OCI-LY7 (cell line): ENCODE results near the gene ELF2. TPM values are rescaled to one million over a fixed set of nuclear protein-coding genes. Genes with fewer than 3 reads are reported as not detected.
A peak's percentile ranks its signal among the peaks of the same experiment; 100 is the strongest.

ENCODE experiments used
- BruUV-seq: library from RNA; stranded (reverse); fragments of 400-500 nt; replicated peaks from 2 replicates; lab custom pipeline; 2021; lab: Mats Ljungman, UMichigan
- CTCF ChIA-PET: fragments of 300-600 bp; sonication (Branson Sonifier 250); formaldehyde crosslinking; loops from one replicate; lab custom pipeline; 2022; ENCODE audit warnings: antibody characterized with exemption; ENCODE audit not compliant: unreplicated experiment; lab: Charles Lee
- POLR2A ChIA-PET: fragments of 300-600 bp; sonication (Branson Sonifier 250); formaldehyde crosslinking; loops from one replicate; lab custom pipeline; 2022; ENCODE audit warnings: antibody characterized with exemption; lab: Charles Lee
- DNase-seq: peaks from one replicate; pipeline ENCODE4 v3.0.0-alpha.2; 2015; ENCODE audit warnings: low spot score
- H2AFZ ChIP-seq: fragments of 200-600 bp; sonication (generic), shearing (Covaris generic); 2 replicates; pipeline ENCODE4 v1.6.1; 2014; ENCODE audit warnings: mild to moderate bottlenecking, antibody characterized with exemption, low read length, moderate library complexity
- H3K27ac ChIP-seq: fragments of 200-600 bp; sonication (generic); 2 replicates; pipeline ENCODE4 v1.5.1; 2014; ENCODE audit warnings: mixed run types, low read depth, mild to moderate bottlenecking, moderate library complexity, low read length, inconsistent platforms; ENCODE audit not compliant: poor library complexity, severe bottlenecking
- H3K36me3 ChIP-seq: fragments of 200-600 bp; sonication (generic); 2 replicates; pipeline ENCODE4 v1.6.1; 2014; ENCODE audit warnings: mild to moderate bottlenecking, antibody characterized with exemption, low read length, moderate library complexity, mixed read lengths; ENCODE audit not compliant: insufficient read depth
- H3K4me1 ChIP-seq: fragments of 200-600 bp; sonication (generic); 2 replicates; pipeline ENCODE4 v1.5.1; 2014; ENCODE audit warnings: mild to moderate bottlenecking, low read length; ENCODE audit not compliant: insufficient read depth, poor library complexity, severe bottlenecking
- H3K4me2 ChIP-seq: fragments of 200-600 bp; sonication (generic); 2 replicates; pipeline ENCODE4 v1.6.1; 2014; ENCODE audit warnings: mild to moderate bottlenecking, low read length
- H3K4me3 ChIP-seq: fragments of 200-600 bp; sonication (generic); 2 replicates; pipeline ENCODE4 v1.5.1; 2014; ENCODE audit warnings: mild to moderate bottlenecking, low read depth, low read length; ENCODE audit not compliant: poor library complexity, severe bottlenecking
- H3K79me2 ChIP-seq: fragments of 200-600 bp; sonication (generic); 2 replicates; pipeline ENCODE4 v1.6.1; 2016; ENCODE audit warnings: low read depth, mild to moderate bottlenecking, low read length, moderate library complexity, mixed read lengths; ENCODE audit not compliant: insufficient read depth
- H3K9me2 ChIP-seq: fragments of 200-600 bp; sonication (generic); 2 replicates; pipeline ENCODE4 v1.6.1; 2016; ENCODE audit warnings: mild to moderate bottlenecking, low read length, mixed read lengths; ENCODE audit not compliant: insufficient read depth
- H3K9me3 ChIP-seq: fragments of 200-600 bp; sonication (generic); 2 replicates; pipeline ENCODE4 v1.6.1; 2014; ENCODE audit warnings: mild to moderate bottlenecking, mixed run types, low read length, mixed read lengths
- H4K20me1 ChIP-seq: fragments of 200-600 bp; sonication (generic); 2 replicates; pipeline ENCODE4 v1.6.1; 2014; ENCODE audit warnings: mild to moderate bottlenecking, antibody characterized with exemption, low read length, moderate library complexity, mixed read lengths; ENCODE audit not compliant: insufficient read depth
- EZH2phosphoT487 ChIP-seq: fragments of 200-600 bp; sonication (generic); IDR thresholded peaks from 2 replicates; pipeline ENCODE4 v1.6.1; 2018; ENCODE audit warnings: low read depth, borderline replicate concordance, mild to moderate bottlenecking, mixed run types, antibody characterized with exemption, low read length, moderate library complexity, mixed read lengths
- intact Hi-C: fragments of 100-400 bp; cut with micrococcal nuclease; formaldehyde crosslinking; loops from one replicate; pipeline ENCODE4 v1.10.0; 2022; ENCODE audit not compliant: unreplicated experiment
- total RNA-seq, 2 experiments: library from RNA; depleted of rRNA in 1 of 2; stranded (reverse); fragments of >200 nt in 1 of 2; shearing (Covaris generic) in 1 of 2; gene quantifications; 2 replicates each; pipeline ENCODE4 v1.2.3, GENCODE V29; 2014 to 2022
- TF ChIP-seq, protein P1 (sequence below): fragments of 200-600 bp; sonication (generic); conservative IDR thresholded peaks from 2 replicates; pipeline ENCODE4 v1.5.1; 2014; ENCODE audit warnings: mild to moderate bottlenecking, antibody characterized with exemption, low read length, moderate library complexity, mixed read lengths

The ELF2 gene
- total RNA-seq, 2 experiments from 2014 or later = 49.6 to 57.0 TPM

DNA sequence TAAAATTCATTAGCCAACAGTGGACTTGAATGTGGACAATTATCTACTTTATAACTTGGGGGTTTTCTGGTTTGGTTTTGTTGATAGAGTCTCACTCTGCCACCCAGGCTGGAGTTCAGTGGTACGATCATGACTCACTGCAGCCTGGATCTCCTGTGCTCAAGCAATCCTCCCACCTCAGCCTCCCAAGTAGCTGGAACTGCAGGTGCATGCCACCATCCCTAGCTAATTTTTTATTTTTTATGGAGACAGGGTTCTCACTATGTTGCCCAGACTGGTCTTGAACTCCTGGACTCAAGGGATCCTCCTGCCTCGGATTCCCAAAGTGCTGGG lies 12.4 kb upstream of the ELF2 start:
- H3K79me2 ChIP-seq = no peaks in the 10 kb centered on the region
- H3K4me1 ChIP-seq = peaks cover 8% of the 10 kb centered on the region
- H3K4me3 ChIP-seq = no peak overlapping the region
- H3K27ac ChIP-seq = no peak overlapping the region
- TF ChIP-seq, protein P1, sequence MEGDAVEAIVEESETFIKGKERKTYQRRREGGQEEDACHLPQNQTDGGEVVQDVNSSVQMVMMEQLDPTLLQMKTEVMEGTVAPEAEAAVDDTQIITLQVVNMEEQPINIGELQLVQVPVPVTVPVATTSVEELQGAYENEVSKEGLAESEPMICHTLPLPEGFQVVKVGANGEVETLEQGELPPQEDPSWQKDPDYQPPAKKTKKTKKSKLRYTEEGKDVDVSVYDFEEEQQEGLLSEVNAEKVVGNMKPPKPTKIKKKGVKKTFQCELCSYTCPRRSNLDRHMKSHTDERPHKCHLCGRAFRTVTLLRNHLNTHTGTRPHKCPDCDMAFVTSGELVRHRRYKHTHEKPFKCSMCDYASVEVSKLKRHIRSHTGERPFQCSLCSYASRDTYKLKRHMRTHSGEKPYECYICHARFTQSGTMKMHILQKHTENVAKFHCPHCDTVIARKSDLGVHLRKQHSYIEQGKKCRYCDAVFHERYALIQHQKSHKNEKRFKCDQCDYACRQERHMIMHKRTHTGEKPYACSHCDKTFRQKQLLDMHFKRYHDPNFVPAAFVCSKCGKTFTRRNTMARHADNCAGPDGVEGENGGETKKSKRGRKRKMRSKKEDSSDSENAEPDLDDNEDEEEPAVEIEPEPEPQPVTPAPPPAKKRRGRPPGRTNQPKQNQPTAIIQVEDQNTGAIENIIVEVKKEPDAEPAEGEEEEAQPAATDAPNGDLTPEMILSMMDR = no peak
- no peak for TF ChIP-seq EZH2phosphoT487
- no peaks in the 10 kb centered on the region for H4K20me1 ChIP-seq
- peak overlapping the region; percentile 54 for H2AFZ ChIP-seq
- intact Hi-C loops = no loop called here
- CTCF ChIA-PET = no interaction called here
- H3K9me3 ChIP-seq = no peaks in the 10 kb centered on the region
- no peaks in the 10 kb centered on the region for H3K36me3 ChIP-seq
- no peak for DNase-seq
- BruUV-seq = no TSS peak
- H3K4me2 ChIP-seq = peak overlapping the region; percentile 0; the same call in 1 of the 2 replicates
- no peaks in the 10 kb centered on the region for H3K9me2 ChIP-seq
- POLR2A ChIA-PET = interaction anchor here (1.0 to 2.8 kb wide), 4 partner anchors 8 to 108 kb away, joined by 4 to 11 read pairs (median 7); no protein-coding TSS in a partner anchor

DNA sequence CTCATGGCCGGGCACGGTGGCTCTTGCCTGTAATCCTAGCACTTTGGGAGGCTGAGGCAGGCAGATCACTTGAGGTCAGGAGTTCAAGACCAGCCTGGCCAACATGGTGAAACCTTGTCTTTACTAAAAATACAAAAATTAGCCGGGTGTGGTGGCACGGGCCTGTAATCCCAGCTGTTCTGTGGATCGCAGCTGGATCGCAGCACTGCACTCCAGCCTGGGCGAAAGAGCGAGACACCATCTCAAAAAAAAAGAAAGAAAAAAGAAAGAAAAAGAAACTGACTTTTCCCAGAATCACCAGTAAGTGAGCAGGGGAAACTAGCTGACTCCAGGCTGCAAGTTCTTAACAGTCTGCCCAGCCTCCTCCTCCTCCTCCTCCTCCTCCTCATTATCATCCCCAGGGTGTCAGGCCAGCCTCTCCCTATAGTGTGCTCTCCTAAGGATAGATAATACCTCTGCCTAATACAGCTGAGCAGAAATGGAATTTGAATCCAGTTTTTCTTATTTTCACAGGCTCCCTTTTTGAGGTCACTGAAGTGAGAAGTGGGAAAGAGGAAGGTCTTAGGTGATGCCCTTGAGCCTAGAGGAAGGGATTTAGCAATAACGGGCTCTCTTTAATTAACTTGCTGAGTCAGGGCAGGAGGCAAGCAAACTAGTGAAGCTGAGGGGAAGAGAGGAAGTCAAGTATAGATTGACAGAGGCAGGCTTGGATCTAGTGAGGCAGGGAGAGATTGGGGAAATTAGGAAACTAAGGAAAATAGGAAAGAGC lies 11.8 kb upstream of the ELF2 start:
- H4K20me1 ChIP-seq = no peaks in the 10 kb centered on the region
- BruUV-seq = no TSS peak
- H3K4me2 ChIP-seq = peak overlapping the region; percentile 0; the same call in 1 of the 2 replicates
- DNase-seq = no peak
- H3K4me1 ChIP-seq = peaks cover 8% of the 10 kb centered on the region
- TF ChIP-seq, protein P1 = no peak
- no peaks in the 10 kb centered on the region for H3K36me3 ChIP-seq
- H3K27ac ChIP-seq = no peak overlapping the region
- CTCF ChIA-PET = no interaction called here
- POLR2A ChIA-PET = interaction anchor here (0.6 to 2.8 kb wide), 5 partner anchors 9 to 134 kb away, joined by 4 to 11 read pairs (median 6); no protein-coding TSS in a partner anchor
- intact Hi-C loops = no loop called here
- no peaks in the 10 kb centered on the region for H3K9me3 ChIP-seq
- H3K9me2 ChIP-seq = no peaks in the 10 kb centered on the region
- no peak overlapping the region for H3K4me3 ChIP-seq
- H3K79me2 ChIP-seq = no peaks in the 10 kb centered on the region
- peak overlapping the region; percentile 54 for H2AFZ ChIP-seq

DNA sequence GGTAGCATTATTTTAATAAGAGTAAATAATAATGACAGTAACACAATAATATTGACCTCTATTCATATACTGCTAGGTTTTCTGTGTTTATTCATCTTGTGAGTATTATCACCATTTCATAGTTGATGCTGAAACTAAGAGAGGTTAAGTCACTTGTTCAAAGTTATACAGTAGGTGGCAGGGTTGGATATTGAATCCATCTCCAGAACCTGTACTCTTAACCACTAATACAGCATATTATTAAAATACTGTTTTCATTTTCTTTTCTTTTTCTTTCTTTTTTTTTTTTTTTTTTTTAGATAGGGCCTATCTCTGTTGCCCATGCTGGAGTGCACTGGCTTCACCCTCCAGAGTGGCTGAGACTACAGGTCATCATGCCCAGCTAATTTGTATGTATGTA lies 7.1 kb upstream of the ELF2 start:
- H3K9me2 ChIP-seq = no peaks in the 10 kb centered on the region
- no peaks in the 10 kb centered on the region for H3K9me3 ChIP-seq
- ChIA-PET POLR2A (interaction anchor here (0.7 kb wide), 1 partner anchor 214 kb away, joined by 5 read pairs; no protein-coding TSS in a partner anchor), CTCF (no interaction called here)
- H3K79me2 ChIP-seq = no peaks in the 10 kb centered on the region
- no peak overlapping the region for H3K27ac ChIP-seq
- no peak overlapping the region for H2AFZ ChIP-seq
- H3K4me3 ChIP-seq = no peak overlapping the region
- H3K4me1 ChIP-seq = peaks cover 4% of the 10 kb centered on the region
- no TSS peak for BruUV-seq
- TF ChIP-seq, protein P1 = peak; percentile 77
- no peak for TF ChIP-seq EZH2phosphoT487
- no peaks in the 10 kb centered on the region for H4K20me1 ChIP-seq
- no peak overlapping the region for H3K4me2 ChIP-seq
- intact Hi-C loops = loop anchor here (1.0 to 2.0 kb wide), 2 partner anchors 45 to 111 kb away; no protein-coding TSS in a partner anchor
- no peaks in the 10 kb centered on the region for H3K36me3 ChIP-seq
- DNase-seq = peak; percentile 48
